Ovary (tissue), 3 donors: ENCODE data around the gene MRPL55.

Experiments used
- CTCF ChIP-seq, 3 donors: fragments of 450-650 bp in 2 of 3; fragments of 200-600 bp in 1 of 3; IDR thresholded peaks; one replicate each; pipeline versions ENCODE4 v1.5.1 to v1.8.0; 2016 to 2022; ENCODE audit warnings: antibody characterized with exemption in 3 of 3, mild to moderate bottlenecking in 1 of 3
- EP300 ChIP-seq: sonication (generic); formaldehyde crosslinking; IDR thresholded peaks from one replicate; pipeline ENCODE4 v1.6.1; 2017; ENCODE audit warnings: antibody characterized with exemption
- POLR2A ChIP-seq: fragments of 450-650 bp; IDR thresholded peaks from one replicate; pipeline ENCODE4 v1.6.1; 2017; ENCODE audit warnings: antibody characterized with exemption, mild to moderate bottlenecking, moderate library complexity
- donor health status: DM: no; HTN: no; CAD: no.

- TF ChIP-seq CTCF (IDR thresholded peaks at IDR 0.05) = no peak
- no peak for TF ChIP-seq EP300
- TF ChIP-seq POLR2A = no peak
These were observed 31.4 kb downstream of the MRPL55 start for GRCh38 chr1:228077565-228078330.
